Osteoblast (primary cell): Measurements from ENCODE around the gene GDPD4. TPM values are rescaled to one million over a fixed set of nuclear protein-coding genes. Genes with fewer than 3 reads are reported as not detected.

ENCODE experiments used
- DNase-seq: peaks from one replicate; pipeline ENCODE4 v3.0.0; 2011; ENCODE audit warnings: low spot score, mixed read lengths; ENCODE audit not compliant: insufficient read length; ENCODE audit errors: missing footprints
- H2AFZ ChIP-seq: 2 replicates; pipeline ENCODE4 v1.6.0; 2011; ENCODE audit warnings: mild to moderate bottlenecking, low read length
- H3K27ac ChIP-seq: 2 replicates; pipeline ENCODE4 v1.5.1; 2011; ENCODE audit warnings: mild to moderate bottlenecking, low read depth, low read length, moderate library complexity
- H3K27me3 ChIP-seq: 2 replicates; pipeline ENCODE4 v1.6.0; 2012; ENCODE audit warnings: mild to moderate bottlenecking, control low read depth, inconsistent platforms, low read length, moderate library complexity; ENCODE audit not compliant: insufficient read depth
- H3K36me3 ChIP-seq: 2 replicates; pipeline ENCODE4 v1.5.1; 2011; ENCODE audit warnings: mild to moderate bottlenecking, low read length, control low read depth, moderate library complexity; ENCODE audit not compliant: insufficient read depth
- H3K4me1 ChIP-seq: 2 replicates; pipeline ENCODE4 v1.5.1; 2011; ENCODE audit warnings: mild to moderate bottlenecking, low read length, control low read depth, moderate library complexity; ENCODE audit not compliant: insufficient read depth
- H3K4me2 ChIP-seq: 2 replicates; pipeline ENCODE4 v1.6.0; 2011; ENCODE audit warnings: mild to moderate bottlenecking, low read length; ENCODE audit not compliant: insufficient read depth
- H3K4me3 ChIP-seq: fragments of 200-600 bp; sonication (generic); 3 replicates; pipeline ENCODE4 v1.5.1; 2012; ENCODE audit warnings: mild to moderate bottlenecking, low read length, inconsistent platforms; ENCODE audit not compliant: insufficient read depth
- H3K79me2 ChIP-seq: 2 replicates; pipeline ENCODE4 v1.6.0; 2012; ENCODE audit warnings: mild to moderate bottlenecking, low read length, control low read depth, inconsistent platforms; ENCODE audit not compliant: insufficient read depth
- H3K9me3 ChIP-seq: 2 replicates; pipeline ENCODE4 v1.5.1; 2011; ENCODE audit warnings: low read depth, low read length, control low read depth
- H4K20me1 ChIP-seq: 2 replicates; pipeline ENCODE4 v1.6.0; 2012; ENCODE audit warnings: mild to moderate bottlenecking, low read length, control low read depth; ENCODE audit not compliant: insufficient read depth
- CTCF ChIP-seq: IDR thresholded peaks from 2 replicates; pipeline ENCODE4 v1.5.1; 2011; ENCODE audit warnings: mild to moderate bottlenecking, low read depth, low read length, moderate library complexity; ENCODE audit errors: extremely low read depth
- total RNA-seq: library from RNA; depleted of rRNA; stranded (reverse); fragments of >200 nt; gene quantifications from 2 replicates; pipeline ENCODE4 v1.2.3, GENCODE V29; 2012

GDPD4 gene
- total RNA-seq, 1 donor, result not detected

DNA sequence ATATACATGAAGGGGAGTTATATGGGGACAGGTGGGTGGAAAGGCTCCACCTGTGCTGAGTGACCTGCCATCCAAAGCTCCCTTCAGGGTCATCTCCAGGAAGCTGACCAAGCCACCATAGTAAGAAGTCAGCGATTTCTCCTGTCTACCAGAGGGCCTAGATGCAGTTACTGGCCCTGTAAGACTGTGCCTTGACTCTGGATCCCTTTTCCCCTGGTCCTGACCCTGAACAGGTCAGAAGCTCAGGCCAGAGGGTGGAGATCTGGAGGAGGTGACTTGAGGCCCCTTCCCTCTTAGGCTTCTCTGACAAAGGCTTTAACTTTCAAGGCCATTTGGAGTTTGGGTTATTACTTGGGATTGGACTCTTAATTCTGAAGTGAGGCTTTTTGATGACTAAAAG, 69.7 kb downstream of the GDPD4 start:
- no peak overlapping the region for H3K27ac ChIP-seq
- no peak for TF ChIP-seq CTCF
- no peaks in the 10 kb centered on the region for H3K36me3 ChIP-seq
- H3K4me3 ChIP-seq, result no peak overlapping the region
- no peak overlapping the region for H2AFZ ChIP-seq
- H3K9me3 ChIP-seq, result no peaks in the 10 kb centered on the region
- DNase-seq, result no peak
- H3K79me2 ChIP-seq, result no peaks in the 10 kb centered on the region
- H4K20me1 ChIP-seq, result no peaks in the 10 kb centered on the region
- no peaks in the 10 kb centered on the region for H3K4me1 ChIP-seq
- H3K27me3 ChIP-seq, result peaks cover 5% of the 10 kb centered on the region
- H3K4me2 ChIP-seq, result no peak overlapping the region

DNA sequence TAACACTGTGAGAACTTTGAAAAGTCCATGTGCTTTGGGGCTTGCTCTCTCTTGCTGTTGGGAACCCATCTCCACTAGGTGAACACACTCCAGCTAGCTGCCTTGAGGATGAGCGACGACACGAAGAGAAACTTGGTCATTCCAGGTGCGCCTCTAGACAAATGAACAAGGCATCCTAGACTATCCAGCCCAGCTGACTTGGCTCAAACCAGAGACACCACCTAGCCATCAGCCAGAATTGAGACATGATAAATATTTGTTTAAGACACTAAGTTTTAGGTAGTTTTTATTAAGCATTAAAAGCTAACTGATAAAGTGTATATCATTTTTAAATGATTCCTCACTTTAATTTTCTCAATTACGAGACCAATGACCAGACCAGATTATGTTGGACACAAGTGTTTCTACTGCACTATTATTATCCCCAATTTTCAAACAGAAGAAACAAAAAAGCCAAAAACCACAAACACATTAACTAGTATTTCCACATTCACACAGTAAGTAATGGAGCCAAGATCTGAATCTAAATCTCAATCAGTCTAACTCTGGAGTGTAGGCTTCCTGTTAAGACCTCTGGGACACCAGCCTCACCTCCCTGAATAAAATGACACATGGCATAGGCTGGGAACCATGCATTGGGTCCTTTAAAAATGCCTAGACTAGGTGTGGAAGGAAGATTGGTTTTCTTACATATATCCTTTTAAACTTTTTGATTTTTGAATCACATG, 70.4 kb downstream of the GDPD4 start:
- H3K27me3 ChIP-seq, result peaks cover 5% of the 10 kb centered on the region
- H3K79me2 ChIP-seq, result no peaks in the 10 kb centered on the region
- no peak overlapping the region for H3K27ac ChIP-seq
- no peak overlapping the region for H2AFZ ChIP-seq
- no peak overlapping the region for H3K4me3 ChIP-seq
- H3K4me1 ChIP-seq, result no peaks in the 10 kb centered on the region
- no peak overlapping the region for H3K4me2 ChIP-seq
- TF ChIP-seq CTCF, result no peak
- H4K20me1 ChIP-seq, result no peaks in the 10 kb centered on the region
- DNase-seq, result peak; percentile 6
- no peaks in the 10 kb centered on the region for H3K9me3 ChIP-seq
- no peaks in the 10 kb centered on the region for H3K36me3 ChIP-seq

DNA sequence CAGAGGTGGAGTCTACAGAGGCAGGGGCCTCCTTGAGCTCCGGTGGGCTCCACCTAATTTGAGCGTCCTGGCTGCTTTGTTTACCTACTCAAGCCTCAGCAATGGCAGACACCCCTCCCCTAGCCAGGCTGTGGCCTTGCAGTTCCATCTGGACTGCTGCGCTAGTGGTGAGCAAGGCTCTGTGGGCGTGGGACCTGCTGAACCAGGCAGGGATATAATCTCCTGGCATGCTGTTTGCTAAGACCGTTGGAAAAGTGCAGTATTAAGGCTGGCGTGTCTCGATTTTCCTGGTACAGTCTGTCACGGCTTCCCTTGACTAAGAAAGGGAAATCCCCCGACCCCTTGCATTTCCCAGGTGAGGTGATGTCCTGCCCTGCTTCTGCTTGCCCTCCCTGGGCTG, 77.7 kb downstream of the GDPD4 start:
- H2AFZ ChIP-seq, result no peak overlapping the region
- TF ChIP-seq CTCF, result no peak
- DNase-seq, result no peak
- H4K20me1 ChIP-seq, result no peaks in the 10 kb centered on the region
- no peaks in the 10 kb centered on the region for H3K4me1 ChIP-seq
- H3K27ac ChIP-seq, result no peak overlapping the region
- no peak overlapping the region for H3K4me3 ChIP-seq
- no peaks in the 10 kb centered on the region for H3K9me3 ChIP-seq
- H3K4me2 ChIP-seq, result no peak overlapping the region
- no peaks in the 10 kb centered on the region for H3K79me2 ChIP-seq
- H3K27me3 ChIP-seq, result no peaks in the 10 kb centered on the region
- no peaks in the 10 kb centered on the region for H3K36me3 ChIP-seq

DNA sequence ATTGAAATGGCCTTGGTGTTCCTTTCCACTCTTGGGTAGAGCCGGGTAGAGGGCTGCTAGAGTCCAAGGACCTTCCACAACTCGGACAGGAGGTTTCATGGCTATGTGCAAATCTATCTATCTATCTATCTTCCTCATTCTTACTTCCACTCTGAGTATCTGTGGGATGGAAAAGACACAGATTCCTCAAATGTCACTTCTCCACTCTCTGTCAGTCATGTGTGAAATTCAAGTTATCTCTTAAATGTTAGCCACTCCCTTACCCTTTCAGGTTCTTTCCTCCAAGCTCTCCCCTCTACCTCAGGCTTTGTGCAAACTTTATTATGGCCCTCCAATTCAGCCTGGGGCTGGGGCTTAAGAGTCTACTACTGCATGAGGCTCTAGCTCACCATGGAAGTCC, 84.3 kb downstream of the GDPD4 start:
- TF ChIP-seq CTCF, result no peak
- Histone ChIP-seq H4K20me1 (no peaks in the 10 kb centered on the region), H3K4me2 (no peak overlapping the region), H3K9me3 (no peaks in the 10 kb centered on the region), H3K27ac (no peak overlapping the region), H2AFZ (no peak overlapping the region), H3K4me1 (no peaks in the 10 kb centered on the region), H3K27me3 (peaks cover 6% of the 10 kb centered on the region), H3K4me3 (no peak overlapping the region), H3K36me3 (no peaks in the 10 kb centered on the region), H3K79me2 (no peaks in the 10 kb centered on the region)
- no peak for DNase-seq
